SU-DHL-6 (cell line): ENCODE results near the gene MRGPRF.

Experiments
- EZH2phosphoT487 ChIP-seq: fragments of 200-600 bp; sonication (generic), shearing (Covaris generic); conservative IDR thresholded peaks from 2 replicates; pipeline ENCODE4 v1.6.1; 2018; ENCODE audit warnings: mild to moderate bottlenecking, antibody characterized with exemption, low read length, moderate library complexity, mixed read lengths
- TF ChIP-seq, protein P1 (sequence below): fragments of 200-600 bp; sonication (generic); IDR thresholded peaks from one replicate; pipeline ENCODE4 v1.5.1; 2017; ENCODE audit warnings: antibody characterized with exemption, mild to moderate bottlenecking, low read length, moderate library complexity; ENCODE audit not compliant: insufficient read depth, poor library complexity, severe bottlenecking

- no peak for TF ChIP-seq EZH2phosphoT487
- TF ChIP-seq, protein P1, sequence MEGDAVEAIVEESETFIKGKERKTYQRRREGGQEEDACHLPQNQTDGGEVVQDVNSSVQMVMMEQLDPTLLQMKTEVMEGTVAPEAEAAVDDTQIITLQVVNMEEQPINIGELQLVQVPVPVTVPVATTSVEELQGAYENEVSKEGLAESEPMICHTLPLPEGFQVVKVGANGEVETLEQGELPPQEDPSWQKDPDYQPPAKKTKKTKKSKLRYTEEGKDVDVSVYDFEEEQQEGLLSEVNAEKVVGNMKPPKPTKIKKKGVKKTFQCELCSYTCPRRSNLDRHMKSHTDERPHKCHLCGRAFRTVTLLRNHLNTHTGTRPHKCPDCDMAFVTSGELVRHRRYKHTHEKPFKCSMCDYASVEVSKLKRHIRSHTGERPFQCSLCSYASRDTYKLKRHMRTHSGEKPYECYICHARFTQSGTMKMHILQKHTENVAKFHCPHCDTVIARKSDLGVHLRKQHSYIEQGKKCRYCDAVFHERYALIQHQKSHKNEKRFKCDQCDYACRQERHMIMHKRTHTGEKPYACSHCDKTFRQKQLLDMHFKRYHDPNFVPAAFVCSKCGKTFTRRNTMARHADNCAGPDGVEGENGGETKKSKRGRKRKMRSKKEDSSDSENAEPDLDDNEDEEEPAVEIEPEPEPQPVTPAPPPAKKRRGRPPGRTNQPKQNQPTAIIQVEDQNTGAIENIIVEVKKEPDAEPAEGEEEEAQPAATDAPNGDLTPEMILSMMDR, result no peak
Measured at GRCh38 chr11:68955607-68955958, 57.5 kb downstream of the MRGPRF start.
